Measurements from ENCODE around the gene FLT1.

Gene FLT1

DNA sequence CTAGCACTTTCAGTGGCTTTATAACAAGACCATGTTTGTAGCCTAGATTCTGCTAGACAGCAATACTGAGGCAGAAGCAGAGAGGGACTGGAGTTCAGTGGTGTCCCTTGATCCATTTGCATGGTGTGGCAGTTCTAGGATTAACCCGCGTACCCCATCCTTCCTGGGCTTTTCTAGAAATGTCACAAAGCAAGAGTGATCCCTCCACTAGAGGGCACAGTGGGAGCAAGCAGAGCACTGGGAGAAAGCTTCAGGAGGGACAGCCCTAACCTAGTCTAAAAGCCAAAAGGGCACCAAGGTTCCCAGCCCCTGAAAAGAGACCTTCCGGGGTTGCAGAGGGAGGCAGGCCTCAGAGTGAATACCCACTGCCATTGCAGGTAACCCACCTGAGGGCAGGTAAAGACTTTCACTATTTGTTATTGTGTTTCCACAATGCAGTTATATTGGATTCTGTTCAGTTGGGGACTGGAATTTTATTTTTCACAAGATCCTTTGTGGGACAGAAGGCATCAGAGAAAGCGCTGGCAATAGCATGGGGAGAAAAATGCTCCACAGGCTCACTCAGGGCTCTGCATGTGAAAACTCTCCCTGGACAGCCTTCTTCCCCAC, 170.6 kb downstream of the FLT1 start:
- TF ChIP-seq FOXP2 (optimal IDR thresholded peaks at IDR 0.05; ENCODE audit: borderline replicate concordance, extremely low read depth, extremely low read length, insufficient read depth) (no peak), TAF1 (IDR thresholded peaks at IDR 0.05; ENCODE audit: borderline replicate concordance, insufficient read depth, low read length) (no peak), SIN3A (IDR thresholded peaks at IDR 0.05; ENCODE audit: borderline replicate concordance, insufficient read depth, low read length) (no peak), POLR2AphosphoS5 (IDR thresholded peaks at IDR 0.05; ENCODE audit: low read depth, low read length) (no peak)
- TF ChIP-seq, protein P1, sequence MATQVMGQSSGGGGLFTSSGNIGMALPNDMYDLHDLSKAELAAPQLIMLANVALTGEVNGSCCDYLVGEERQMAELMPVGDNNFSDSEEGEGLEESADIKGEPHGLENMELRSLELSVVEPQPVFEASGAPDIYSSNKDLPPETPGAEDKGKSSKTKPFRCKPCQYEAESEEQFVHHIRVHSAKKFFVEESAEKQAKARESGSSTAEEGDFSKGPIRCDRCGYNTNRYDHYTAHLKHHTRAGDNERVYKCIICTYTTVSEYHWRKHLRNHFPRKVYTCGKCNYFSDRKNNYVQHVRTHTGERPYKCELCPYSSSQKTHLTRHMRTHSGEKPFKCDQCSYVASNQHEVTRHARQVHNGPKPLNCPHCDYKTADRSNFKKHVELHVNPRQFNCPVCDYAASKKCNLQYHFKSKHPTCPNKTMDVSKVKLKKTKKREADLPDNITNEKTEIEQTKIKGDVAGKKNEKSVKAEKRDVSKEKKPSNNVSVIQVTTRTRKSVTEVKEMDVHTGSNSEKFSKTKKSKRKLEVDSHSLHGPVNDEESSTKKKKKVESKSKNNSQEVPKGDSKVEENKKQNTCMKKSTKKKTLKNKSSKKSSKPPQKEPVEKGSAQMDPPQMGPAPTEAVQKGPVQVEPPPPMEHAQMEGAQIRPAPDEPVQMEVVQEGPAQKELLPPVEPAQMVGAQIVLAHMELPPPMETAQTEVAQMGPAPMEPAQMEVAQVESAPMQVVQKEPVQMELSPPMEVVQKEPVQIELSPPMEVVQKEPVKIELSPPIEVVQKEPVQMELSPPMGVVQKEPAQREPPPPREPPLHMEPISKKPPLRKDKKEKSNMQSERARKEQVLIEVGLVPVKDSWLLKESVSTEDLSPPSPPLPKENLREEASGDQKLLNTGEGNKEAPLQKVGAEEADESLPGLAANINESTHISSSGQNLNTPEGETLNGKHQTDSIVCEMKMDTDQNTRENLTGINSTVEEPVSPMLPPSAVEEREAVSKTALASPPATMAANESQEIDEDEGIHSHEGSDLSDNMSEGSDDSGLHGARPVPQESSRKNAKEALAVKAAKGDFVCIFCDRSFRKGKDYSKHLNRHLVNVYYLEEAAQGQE (IDR thresholded peaks at IDR 0.05; ENCODE audit: insufficient read depth in 1 of 2, low read depth in 2 of 2, low read length in 2 of 2): no peak

DNA sequence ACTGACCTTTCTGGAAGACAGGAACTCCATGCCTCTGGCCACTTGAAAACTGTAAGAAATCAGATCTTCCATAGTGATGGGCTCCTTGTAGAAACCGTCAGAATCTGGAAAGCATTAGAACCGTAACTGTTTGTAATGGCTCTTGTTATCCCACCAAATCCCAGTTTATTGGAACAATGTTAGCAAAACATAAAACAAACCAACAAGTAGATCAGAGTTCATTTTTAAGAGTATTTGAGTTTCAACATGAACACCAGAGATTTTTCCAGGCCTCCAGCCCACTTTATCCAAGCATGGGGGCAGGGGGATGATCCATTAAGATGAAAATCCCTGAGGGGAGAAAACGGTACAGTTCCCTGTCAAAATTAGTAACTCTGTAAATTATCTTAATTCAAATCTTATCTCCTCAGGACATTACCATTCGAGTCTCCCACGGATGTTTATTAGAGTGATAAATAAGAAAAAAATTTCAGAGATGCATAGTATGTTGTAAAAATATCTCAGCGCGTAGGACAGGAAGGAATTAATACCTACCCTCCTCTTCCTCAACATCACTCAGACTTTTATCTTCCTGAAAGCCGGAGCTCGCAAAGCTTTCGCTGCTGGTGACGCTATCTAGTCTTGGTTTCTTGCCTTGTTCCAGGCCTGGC, 172.5 kb downstream of the FLT1 start:
- TF ChIP-seq TAF1 (IDR thresholded peaks at IDR 0.05; ENCODE audit: borderline replicate concordance, insufficient read depth, low read length): no peak
- TF ChIP-seq, protein P1 (IDR thresholded peaks at IDR 0.05; ENCODE audit: insufficient read depth in 1 of 2, low read depth in 2 of 2, low read length in 2 of 2): no peak
- no peak for TF ChIP-seq FOXP2 (optimal IDR thresholded peaks at IDR 0.05; ENCODE audit: borderline replicate concordance, extremely low read depth, extremely low read length, insufficient read depth)
- TF ChIP-seq SIN3A (IDR thresholded peaks at IDR 0.05; ENCODE audit: borderline replicate concordance, insufficient read depth, low read length): no peak
- TF ChIP-seq POLR2AphosphoS5 (IDR thresholded peaks at IDR 0.05; ENCODE audit: low read depth, low read length): no peak

DNA sequence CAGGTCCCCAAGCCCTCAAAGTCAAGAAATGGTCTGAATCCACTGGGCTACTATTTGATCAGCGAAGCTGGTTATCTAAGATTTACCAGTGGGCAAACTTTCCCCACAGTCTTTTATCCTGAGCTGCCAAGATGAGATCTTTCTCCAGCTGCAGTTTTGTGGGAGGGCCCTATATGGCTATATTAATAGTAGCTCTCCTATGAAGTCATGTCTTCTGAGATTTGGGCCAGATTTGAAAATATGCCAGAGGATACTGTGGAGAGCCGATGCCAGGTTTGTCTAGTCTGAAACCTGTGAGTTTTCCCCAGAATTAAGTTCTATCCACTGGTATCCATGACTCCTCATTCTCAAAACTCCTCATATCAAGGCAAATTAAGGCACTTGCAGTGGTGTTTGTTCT, 173.2 kb downstream of the FLT1 start:
- TF ChIP-seq, protein P1 (IDR thresholded peaks at IDR 0.05; ENCODE audit: insufficient read depth in 1 of 2, low read depth in 2 of 2, low read length in 2 of 2): no peak
- no peak for TF ChIP-seq FOXP2 (optimal IDR thresholded peaks at IDR 0.05; ENCODE audit: borderline replicate concordance, extremely low read depth, extremely low read length, insufficient read depth)
- TF ChIP-seq POLR2AphosphoS5 (IDR thresholded peaks at IDR 0.05; ENCODE audit: low read depth, low read length): no peak
- TF ChIP-seq TAF1 (IDR thresholded peaks at IDR 0.05; ENCODE audit: borderline replicate concordance, insufficient read depth, low read length): no peak
- no peak for TF ChIP-seq SIN3A (IDR thresholded peaks at IDR 0.05; ENCODE audit: borderline replicate concordance, insufficient read depth, low read length)

DNA sequence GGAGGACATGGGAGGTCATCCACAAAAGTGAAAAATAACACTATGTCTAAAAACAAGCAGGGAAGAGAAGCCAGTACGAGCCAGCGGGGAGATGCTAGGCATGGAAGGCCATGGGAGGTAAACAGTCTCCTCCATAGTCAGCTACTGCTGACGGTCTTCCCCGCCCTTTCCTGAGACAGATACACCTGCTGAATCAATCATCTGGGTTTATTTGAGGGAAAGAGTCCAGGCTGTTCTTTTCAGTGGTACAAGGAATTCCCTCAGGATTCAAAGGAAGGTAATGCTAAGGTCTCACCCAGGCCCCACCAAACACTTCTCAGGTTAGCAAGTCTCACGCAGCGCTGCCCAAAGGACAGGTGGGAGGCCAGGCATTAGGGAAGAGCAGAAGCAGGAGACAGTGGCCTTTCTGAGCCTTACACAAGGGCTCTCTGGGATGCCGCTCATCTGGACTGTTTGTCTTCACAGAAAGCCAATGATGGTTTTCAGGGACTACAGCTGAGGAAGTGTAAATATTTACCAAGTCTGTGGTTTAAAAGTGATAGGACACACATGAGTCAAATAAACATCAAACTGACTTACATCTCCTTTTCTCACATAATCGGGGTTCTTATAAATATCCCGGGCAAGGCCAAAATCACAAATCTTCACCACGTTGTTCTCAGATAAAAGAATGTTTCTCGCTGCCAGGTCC, 173.9 kb downstream of the FLT1 start:
- no peak for TF ChIP-seq POLR2AphosphoS5 (IDR thresholded peaks at IDR 0.05; ENCODE audit: low read depth, low read length)
- TF ChIP-seq FOXP2 (optimal IDR thresholded peaks at IDR 0.05; ENCODE audit: borderline replicate concordance, extremely low read depth, extremely low read length, insufficient read depth): no peak
- TF ChIP-seq SIN3A (IDR thresholded peaks at IDR 0.05; ENCODE audit: borderline replicate concordance, insufficient read depth, low read length): no peak
- TF ChIP-seq, protein P1 (IDR thresholded peaks at IDR 0.05; ENCODE audit: insufficient read depth in 1 of 2, low read depth in 2 of 2, low read length in 2 of 2): no peak
- TF ChIP-seq TAF1 (IDR thresholded peaks at IDR 0.05; ENCODE audit: borderline replicate concordance, insufficient read depth, low read length): no peak
